Fibroblast of pulmonary artery (primary cell): Measurements from ENCODE around the gene NPSR1.

ENCODE experiments used
- DNase-seq: peaks from one replicate; pipeline ENCODE4 v3.0.0-alpha.2; 2010; ENCODE audit warnings: low read depth
- H3K4me3 ChIP-seq: replicated peaks from 2 replicates; pipeline ENCODE4 v1.5.1; 2011; ENCODE audit warnings: low read depth, mild to moderate bottlenecking, control low read depth, low read length, moderate library complexity
- CTCF ChIP-seq: IDR thresholded peaks from 2 replicates; pipeline ENCODE4 v1.5.1; 2011; ENCODE audit warnings: mild to moderate bottlenecking, control low read depth, low read length, inconsistent platforms; ENCODE audit errors: missing control alignments

The NPSR1 gene

GRCh38 chr7:34841326-34841725, 183.3 kb downstream of the NPSR1 start:
- no peak for DNase-seq
- no peak for TF ChIP-seq CTCF

GRCh38 chr7:34842782-34843181, 184.8 kb downstream of the NPSR1 start:
- DNase-seq = peak; percentile 56
- no peak for TF ChIP-seq CTCF
- H3K4me3 ChIP-seq = no peak overlapping the region

More at GRCh38 chr7:34841326-34841725, 183.3 kb downstream of the NPSR1 start:
- no peak overlapping the region for H3K4me3 ChIP-seq

- TF ChIP-seq CTCF = no peak
- no peak for DNase-seq
- no peak overlapping the region for H3K4me3 ChIP-seq
Measured at GRCh38 chr7:34844406-34844805, 186.4 kb downstream of the NPSR1 start.

- no peak for TF ChIP-seq CTCF
- no peak for DNase-seq
- H3K4me3 ChIP-seq = no peak overlapping the region
Measured at GRCh38 chr7:34844936-34845665, 187.1 kb downstream of the NPSR1 start.

- peak; percentile 11 for DNase-seq
Measured at GRCh38 chr7:34845666-34846361, 187.8 kb downstream of the NPSR1 start.

GRCh38 chr7:34846976-34847375, 189.0 kb downstream of the NPSR1 start:
- no peak for DNase-seq
- TF ChIP-seq CTCF = no peak
- no peak overlapping the region for H3K4me3 ChIP-seq

More at GRCh38 chr7:34845666-34846361, 187.8 kb downstream of the NPSR1 start:
- no peak for TF ChIP-seq CTCF
- H3K4me3 ChIP-seq = no peak overlapping the region
